Activated naive CD8-positive, alpha-beta T cell treated with anti-CD3 and anti-CD28 coated beads, Interleukin-2, amount 50 U/mL, for 24 hours (primary cell): ENCODE measurements around the gene ANKDD1B.
"Not testable (repeated sequence)": the region's sequence is repeated elsewhere in the genome, so short reads cannot be mapped to it uniquely, and the experiment has no call there.

Experiments
- ATAC-seq: fragments of 150-1000 bp; cut with Tn5 transposase; one replicate; pipeline ENCODE4 v1.10.0; 2021
- DNase-seq: peaks from one replicate; pipeline ENCODE4 v3.0.0; 2021
- H3K27ac Mint-ChIP-seq: one replicate; pipeline ENCODE4 v1.8.0; 2021; ENCODE audit warnings: mild to moderate bottlenecking, mixed read lengths
- H3K27me3 Mint-ChIP-seq: one replicate; pipeline ENCODE4 v1.8.0; 2021; ENCODE audit warnings: mixed read lengths
- H3K36me3 Mint-ChIP-seq: one replicate; pipeline ENCODE4 v1.8.0; 2021; ENCODE audit warnings: low read depth, mixed read lengths
- H3K4me1 Mint-ChIP-seq: one replicate; pipeline ENCODE4 v1.8.0; 2021; ENCODE audit warnings: mixed read lengths
- H3K4me3 Mint-ChIP-seq: one replicate; pipeline ENCODE4 v1.8.0; 2021; ENCODE audit warnings: mild to moderate bottlenecking, moderate library complexity, mixed read lengths
- H3K9me3 Mint-ChIP-seq: one replicate; pipeline ENCODE4 v1.8.0; 2021; ENCODE audit warnings: mixed read lengths

The ANKDD1B gene

DNA sequence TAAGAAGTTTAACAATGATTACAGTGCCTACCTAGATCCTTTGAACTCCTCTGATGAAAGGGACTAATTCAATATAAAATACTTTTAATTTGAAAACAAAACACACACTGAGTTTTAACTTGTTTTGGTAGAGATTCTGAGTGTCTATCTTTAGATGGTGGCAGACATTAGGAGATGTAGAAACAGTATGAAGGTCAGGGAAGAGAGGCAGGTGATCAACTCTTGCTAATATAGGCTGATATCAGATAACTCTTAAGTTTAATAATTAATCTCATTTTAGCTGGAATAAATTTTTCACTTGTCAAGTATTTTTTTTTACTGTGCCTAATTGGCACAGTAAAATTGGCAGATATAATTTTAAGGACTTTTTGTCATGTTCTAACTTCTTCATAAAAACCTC is 75.2 kb downstream of the ANKDD1B start:
- no peaks in the 10 kb centered on the region for H3K9me3 Mint-ChIP-seq
- H3K4me3 Mint-ChIP-seq = no peak overlapping the region
- peaks cover 3% of the 10 kb centered on the region for H3K4me1 Mint-ChIP-seq
- ATAC-seq (no peak), DNase-seq (no peak)
- peaks cover 30% of the 10 kb centered on the region for H3K36me3 Mint-ChIP-seq
- H3K27ac Mint-ChIP-seq = no peak overlapping the region
- H3K27me3 Mint-ChIP-seq = no peaks in the 10 kb centered on the region

DNA sequence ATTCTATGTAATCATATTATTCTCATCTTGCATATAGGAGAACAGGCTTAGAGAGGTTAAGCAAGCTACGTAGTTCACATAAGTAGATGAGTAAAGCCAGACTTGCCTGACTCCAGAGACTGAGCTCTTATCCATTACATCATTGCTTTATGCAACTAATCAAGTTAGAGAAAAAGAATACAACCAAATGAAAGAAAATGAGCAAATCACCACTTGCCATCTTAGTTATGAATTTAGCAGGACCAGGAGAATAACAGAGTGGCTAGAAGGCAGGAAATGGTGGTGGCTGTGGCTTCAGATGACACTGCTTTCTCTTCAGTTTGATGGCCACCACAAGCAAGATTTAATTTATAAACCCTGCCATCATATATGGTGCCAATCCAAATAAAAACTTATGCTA is 79.4 kb downstream of the ANKDD1B start:
- Mint-ChIP-seq H3K4me3 (no peak overlapping the region), H3K4me1 (peaks cover 3% of the 10 kb centered on the region), H3K27me3 (no peaks in the 10 kb centered on the region), H3K27ac (no peak overlapping the region), H3K36me3 (peaks cover 35% of the 10 kb centered on the region), H3K9me3 (no peaks in the 10 kb centered on the region)
- DNase-seq (no peak), ATAC-seq (no peak)

DNA sequence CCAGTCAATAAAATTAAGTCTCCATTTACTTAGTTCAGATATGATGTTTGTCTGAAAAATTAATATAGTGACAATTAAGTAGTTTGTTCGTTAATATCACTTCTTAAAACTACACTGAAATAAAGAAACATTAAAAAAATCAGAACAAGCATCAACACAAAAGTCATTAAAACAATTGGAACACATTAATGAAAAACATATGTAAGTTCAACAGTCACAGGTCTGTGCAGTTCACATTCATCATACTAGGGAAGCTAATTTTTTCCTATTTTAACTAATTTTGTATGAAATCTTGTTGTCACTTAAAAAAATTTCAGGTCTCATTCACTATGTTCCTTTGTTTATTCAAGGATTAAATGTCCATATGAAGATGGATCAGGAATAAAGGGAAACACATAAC is 83.5 kb downstream of the ANKDD1B start:
- H3K36me3 Mint-ChIP-seq = peaks cover 30% of the 10 kb centered on the region
- no peak for ATAC-seq
- no peaks in the 10 kb centered on the region for H3K27me3 Mint-ChIP-seq
- H3K9me3 Mint-ChIP-seq = peaks cover 4% of the 10 kb centered on the region
- no peak overlapping the region for H3K4me3 Mint-ChIP-seq
- H3K4me1 Mint-ChIP-seq = peaks cover 3% of the 10 kb centered on the region
- no peak for DNase-seq
- no peak overlapping the region for H3K27ac Mint-ChIP-seq

DNA sequence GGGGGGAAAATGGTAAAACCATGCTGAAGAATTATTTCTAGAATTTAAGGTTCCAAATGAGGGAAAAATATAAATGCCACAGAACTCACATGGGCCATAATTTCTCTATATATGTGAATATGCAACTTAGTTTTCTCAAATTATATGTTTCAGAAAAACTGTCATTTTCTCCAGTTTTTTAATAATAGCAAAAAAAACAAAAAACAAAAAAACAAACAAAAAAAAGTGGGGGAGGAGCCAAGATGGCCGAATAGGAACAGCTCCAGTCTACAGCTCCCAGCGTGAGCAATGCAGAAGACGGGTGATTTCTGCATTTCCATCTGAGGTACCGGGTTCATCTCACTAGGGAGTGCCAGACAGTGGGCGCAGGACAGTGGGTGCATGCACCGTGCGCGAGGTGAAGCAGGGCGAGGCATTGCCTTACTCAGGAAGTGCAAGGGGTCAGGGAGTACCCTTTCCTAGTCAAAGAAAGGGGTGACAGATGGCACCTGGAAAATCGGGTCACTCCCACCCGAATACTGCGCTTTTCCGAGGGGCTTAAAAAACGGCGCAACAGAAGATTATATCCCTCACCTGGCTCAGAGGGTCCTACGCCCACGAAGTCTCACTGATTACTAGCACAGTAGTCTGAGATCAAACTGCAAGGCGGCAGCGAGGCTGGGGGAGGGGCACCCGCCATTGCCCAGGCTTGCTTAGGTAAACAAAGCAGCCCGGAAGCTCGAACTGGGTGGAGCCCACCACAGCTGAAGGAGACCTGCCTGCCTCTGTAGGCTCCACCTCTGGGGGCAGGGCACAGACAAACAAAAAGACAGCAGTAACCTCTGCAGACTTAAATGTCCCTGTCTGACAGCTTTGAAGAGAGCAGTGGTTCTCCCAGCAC is 84.5 kb downstream of the ANKDD1B start:
- DNase-seq, H3K4me1 Mint-ChIP-seq, ATAC-seq, H3K4me3 Mint-ChIP-seq, H3K27ac Mint-ChIP-seq, H3K27me3 Mint-ChIP-seq, H3K9me3 Mint-ChIP-seq: not testable (repeated sequence)
- H3K36me3 Mint-ChIP-seq = peaks cover 28% of the 10 kb centered on the region

DNA sequence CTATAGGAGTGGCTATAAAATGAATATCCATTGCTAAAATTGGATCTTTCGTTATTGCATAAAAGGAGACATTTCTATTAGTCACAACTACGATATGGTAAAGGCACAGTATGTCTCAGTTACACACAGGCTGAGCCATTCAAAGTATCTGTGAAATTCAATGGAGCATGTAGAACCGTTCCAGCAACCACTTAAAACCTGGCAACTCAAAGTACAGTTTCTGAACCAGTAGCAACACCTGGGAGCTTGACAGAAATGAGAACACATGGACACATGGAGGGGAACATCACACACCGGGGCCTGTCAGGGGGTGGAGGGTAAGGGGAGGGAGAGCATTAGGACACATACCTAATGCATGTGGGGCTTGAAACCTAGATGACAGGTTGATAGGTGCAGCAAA is 90.6 kb downstream of the ANKDD1B start:
- Mint-ChIP-seq H3K4me3 (no peak overlapping the region), H3K4me1 (peaks cover 2% of the 10 kb centered on the region), H3K27ac (no peak overlapping the region), H3K27me3 (no peaks in the 10 kb centered on the region), H3K9me3 (peaks cover 4% of the 10 kb centered on the region), H3K36me3 (peaks cover 44% of the 10 kb centered on the region)
- ATAC-seq (no peak), DNase-seq (no peak)

DNA sequence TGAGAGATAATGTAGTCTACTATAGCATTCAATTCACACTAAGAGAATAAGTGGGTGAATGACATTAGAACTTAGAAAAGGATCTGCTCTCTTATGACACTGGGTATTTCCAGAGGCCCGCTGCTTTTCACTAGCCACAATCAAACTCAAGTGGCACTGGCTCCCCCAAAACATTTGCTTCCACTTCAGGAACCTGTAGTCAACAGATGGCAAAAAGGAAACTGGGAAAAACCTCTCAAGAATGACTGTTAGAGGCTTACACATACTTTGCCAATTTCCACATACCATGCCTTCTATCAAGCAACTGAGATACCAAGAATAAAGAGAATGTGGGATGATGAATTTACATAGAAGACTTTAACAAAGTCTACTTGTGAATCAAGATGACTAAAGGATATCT is 94.8 kb downstream of the ANKDD1B start:
- Mint-ChIP-seq H3K4me1 (peaks cover 2% of the 10 kb centered on the region), H3K4me3 (no peak overlapping the region), H3K27ac (no peak overlapping the region), H3K9me3 (no peaks in the 10 kb centered on the region), H3K27me3 (no peaks in the 10 kb centered on the region), H3K36me3 (peaks cover 49% of the 10 kb centered on the region)
- ATAC-seq (no peak), DNase-seq (no peak)

DNA sequence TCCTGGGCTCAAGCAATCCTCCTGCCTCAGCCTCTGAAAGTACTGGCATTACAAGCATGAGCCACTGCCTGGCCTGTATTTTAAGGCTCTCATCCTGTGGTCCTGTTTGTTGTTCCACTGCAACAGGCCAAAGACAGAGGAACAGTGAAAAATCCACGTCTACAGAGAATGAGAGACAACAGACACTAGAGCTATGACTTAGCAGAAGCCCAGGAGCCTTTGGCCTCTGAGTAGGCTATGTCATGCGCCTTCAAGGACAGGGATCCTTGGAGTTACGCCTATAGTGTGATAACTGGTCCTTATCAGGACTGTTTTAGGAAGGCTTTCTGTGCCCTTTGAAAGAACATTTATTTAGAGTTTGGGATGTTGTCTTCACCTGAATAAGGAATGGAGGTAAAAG is 95.5 kb downstream of the ANKDD1B start:
- Mint-ChIP-seq H3K27ac (no peak overlapping the region), H3K27me3 (no peaks in the 10 kb centered on the region), H3K9me3 (no peaks in the 10 kb centered on the region), H3K4me1 (peaks cover 2% of the 10 kb centered on the region), H3K36me3 (peaks cover 50% of the 10 kb centered on the region), H3K4me3 (no peak overlapping the region)
- no peak for DNase-seq
- no peak for ATAC-seq

DNA sequence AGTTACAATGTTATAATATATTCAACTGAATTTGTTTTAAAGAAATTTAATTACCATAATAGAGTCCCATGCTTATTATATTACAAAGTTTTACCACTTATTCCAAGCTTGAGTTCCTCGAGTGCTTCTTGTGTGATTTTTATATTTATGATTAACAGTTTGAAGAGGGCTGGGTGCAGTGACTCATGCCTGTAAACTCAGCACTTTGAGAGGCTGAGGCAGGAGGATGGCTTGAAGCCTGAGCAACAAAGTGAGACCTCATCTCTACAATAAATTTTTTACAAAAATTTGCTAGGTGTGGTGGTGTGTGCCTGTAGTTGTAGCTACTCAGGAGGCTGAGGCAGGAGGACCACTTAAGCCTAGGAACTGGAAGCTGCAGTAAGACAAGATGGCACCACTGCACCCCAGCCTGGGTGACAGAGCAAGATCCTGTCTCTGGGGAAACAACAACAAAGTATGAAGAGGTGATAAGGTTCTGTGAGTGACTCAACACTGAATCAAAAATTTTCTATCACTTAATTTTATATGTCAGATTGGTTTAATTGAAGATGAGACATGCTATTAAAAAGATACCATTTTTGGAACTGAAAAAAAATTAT is 96.8 kb downstream of the ANKDD1B start:
- peaks cover 44% of the 10 kb centered on the region for H3K36me3 Mint-ChIP-seq
- H3K4me1 Mint-ChIP-seq = peaks cover 5% of the 10 kb centered on the region
- no peak for DNase-seq
- H3K27me3 Mint-ChIP-seq = no peaks in the 10 kb centered on the region
- H3K27ac Mint-ChIP-seq = no peak overlapping the region
- H3K4me3 Mint-ChIP-seq = no peak overlapping the region
- no peak for ATAC-seq
- H3K9me3 Mint-ChIP-seq = no peaks in the 10 kb centered on the region

DNA sequence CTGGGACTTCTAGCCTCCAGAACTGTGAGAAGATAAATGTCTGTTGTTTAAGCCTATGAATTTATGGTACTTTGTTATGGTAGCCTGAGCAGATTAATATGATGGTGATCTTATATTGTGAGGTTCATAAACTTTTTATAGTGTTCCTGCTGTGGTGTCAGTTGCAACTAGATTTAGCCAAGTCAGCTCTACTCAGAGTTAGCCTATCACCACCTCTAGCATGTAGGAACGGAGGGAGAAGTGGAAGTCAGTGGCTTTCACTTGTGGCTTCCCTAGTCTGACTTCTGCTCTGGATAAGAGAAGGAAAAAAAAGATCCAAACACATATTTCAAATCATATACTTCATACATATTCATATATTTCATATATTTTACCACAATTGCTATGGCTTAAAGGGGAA is 99.4 kb downstream of the ANKDD1B start:
- DNase-seq (no peak), ATAC-seq (no peak)
- Mint-ChIP-seq H3K27me3 (no peaks in the 10 kb centered on the region), H3K36me3 (peaks cover 37% of the 10 kb centered on the region), H3K27ac (no peak overlapping the region), H3K4me3 (no peak overlapping the region), H3K9me3 (no peaks in the 10 kb centered on the region), H3K4me1 (peaks cover 20% of the 10 kb centered on the region)

DNA sequence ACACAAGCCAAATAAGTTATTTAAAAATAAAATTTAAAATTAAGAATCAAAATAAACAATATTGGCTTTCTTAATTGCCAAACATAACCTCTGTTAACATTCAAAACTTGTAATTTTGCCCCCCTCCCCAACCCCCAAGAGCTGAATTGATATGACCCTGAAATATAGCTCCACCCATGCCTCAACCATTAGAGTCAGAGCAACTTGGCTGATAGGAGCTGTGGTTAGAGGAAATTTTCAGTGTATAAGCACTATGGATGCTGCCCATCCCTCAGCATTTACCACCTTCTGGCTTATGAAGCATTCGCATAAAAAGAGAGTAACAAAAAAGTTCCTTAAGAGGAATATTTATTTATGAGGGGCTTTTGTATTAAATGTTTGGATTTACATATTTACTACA is 99.9 kb downstream of the ANKDD1B start:
- H3K36me3 Mint-ChIP-seq = peaks cover 40% of the 10 kb centered on the region

DNA sequence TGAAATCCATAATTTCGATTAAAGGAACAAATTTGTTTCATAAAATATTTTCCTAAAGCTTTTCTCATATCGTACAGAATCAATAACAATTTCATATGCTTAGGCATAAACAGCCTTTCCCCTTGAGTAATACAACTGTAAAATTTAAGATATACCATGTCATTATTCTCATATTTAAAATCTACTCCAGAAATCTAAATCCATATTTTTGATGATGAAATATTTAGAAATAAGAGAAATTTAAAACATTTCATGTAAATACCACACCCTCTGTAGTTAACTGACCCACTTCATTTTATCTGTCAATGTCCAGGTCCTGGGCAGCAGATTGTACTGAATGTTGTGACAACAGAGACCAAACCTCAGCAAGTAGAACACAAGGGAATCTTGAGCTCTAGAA is 100.8 kb downstream of the ANKDD1B start:
- Mint-ChIP-seq H3K36me3 (peaks cover 38% of the 10 kb centered on the region), H3K4me1 (peaks cover 26% of the 10 kb centered on the region)

More for the DNA sequence above, 99.9 kb downstream of the ANKDD1B start:
- ATAC-seq (no peak), DNase-seq (no peak)
- Mint-ChIP-seq H3K4me1 (peaks cover 23% of the 10 kb centered on the region), H3K27ac (no peak overlapping the region), H3K4me3 (no peak overlapping the region), H3K27me3 (no peaks in the 10 kb centered on the region), H3K9me3 (no peaks in the 10 kb centered on the region)

DNA sequence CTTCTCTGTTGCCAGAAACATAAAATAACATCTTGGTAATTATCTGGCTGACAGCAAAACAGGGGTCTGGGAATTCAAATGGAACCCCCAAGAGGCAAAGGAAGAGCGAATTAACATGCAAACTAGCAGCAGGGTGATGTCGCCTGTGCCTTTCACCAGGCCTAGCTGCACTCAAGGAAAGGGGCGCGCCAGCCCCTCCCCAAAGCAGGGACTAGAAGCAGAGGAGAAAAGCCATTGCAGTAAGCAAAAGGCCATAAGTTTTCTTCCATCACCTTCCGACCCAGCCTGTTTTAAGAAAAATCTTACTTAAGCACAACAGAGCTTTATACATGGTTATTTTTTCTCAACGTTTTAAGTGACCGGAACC is 105.4 kb downstream of the ANKDD1B start:
- Mint-ChIP-seq H3K27ac (peak overlapping the region; percentile 96), H3K4me3 (peak overlapping the region; percentile 96), H3K4me1 (peaks cover 28% of the 10 kb centered on the region), H3K27me3 (no peaks in the 10 kb centered on the region), H3K9me3 (no peaks in the 10 kb centered on the region), H3K36me3 (peaks cover 19% of the 10 kb centered on the region)
- no peak for ATAC-seq
- peak; percentile 27 for DNase-seq

More for the DNA sequence above, 100.8 kb downstream of the ANKDD1B start:
- no peak for DNase-seq
- no peak overlapping the region for H3K4me3 Mint-ChIP-seq
- H3K27ac Mint-ChIP-seq = no peak overlapping the region
- no peaks in the 10 kb centered on the region for H3K9me3 Mint-ChIP-seq
- ATAC-seq = no peak
- H3K27me3 Mint-ChIP-seq = no peaks in the 10 kb centered on the region

DNA sequence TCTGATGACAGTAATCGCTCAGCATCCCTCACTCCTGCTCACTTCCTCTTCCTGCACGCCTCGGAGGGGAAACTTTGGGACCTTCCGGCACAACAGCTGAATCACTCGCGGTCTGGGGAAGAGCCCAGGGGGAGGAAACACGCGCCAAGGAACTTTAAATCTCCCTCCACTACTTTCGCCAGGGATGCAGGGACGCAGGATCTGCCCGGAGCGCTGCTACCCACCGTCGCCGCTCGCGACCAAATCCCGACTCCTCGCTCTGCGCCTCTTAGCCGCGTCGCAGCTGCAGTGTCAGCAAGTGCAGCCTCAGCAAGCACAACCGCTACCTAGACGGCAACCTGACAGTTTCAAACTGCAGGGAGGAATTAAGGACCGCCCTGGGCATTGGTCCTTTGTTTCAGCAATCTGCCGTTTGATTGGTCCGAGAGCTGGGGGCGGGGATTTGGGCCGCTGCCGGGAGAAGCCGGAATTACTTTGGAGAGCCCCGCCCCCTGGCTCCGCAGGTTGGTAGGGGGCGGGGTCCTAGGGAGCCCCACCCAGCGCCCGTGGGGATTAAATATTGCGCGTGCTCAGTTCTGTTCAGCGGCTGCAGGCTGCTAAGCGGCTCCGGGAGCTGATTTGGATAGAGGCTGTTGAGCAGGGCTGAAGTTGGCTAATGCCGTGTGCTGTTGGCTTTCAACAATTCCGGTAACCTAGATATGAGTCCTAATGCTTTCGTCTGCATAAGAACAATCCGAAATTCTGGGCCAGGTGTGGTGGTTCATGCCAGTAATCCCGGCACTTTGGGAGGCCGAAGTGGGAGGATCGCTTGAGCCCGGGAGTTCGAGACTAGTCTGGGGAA is 106.0 kb downstream of the ANKDD1B start, which contains the start of gene POC5:
TSS of gene POC5 (minus strand) at position 356 of the 841 bp plus-strand sequence. CDS start 4,500 bp downstream, outside the sequence.
- peak within 1 kb of the TSS; percentile 96 for H3K27ac Mint-ChIP-seq
- DNase-seq = peak; percentile 98
- H3K9me3 Mint-ChIP-seq = no peaks in the 10 kb centered on the region
- ATAC-seq = peak; percentile 96
- peak within 1 kb of the TSS; percentile 96 for H3K4me3 Mint-ChIP-seq
- H3K36me3 Mint-ChIP-seq = peaks cover 16% of the 10 kb centered on the region
- no peaks in the 10 kb centered on the region for H3K27me3 Mint-ChIP-seq
- H3K4me1 Mint-ChIP-seq = peaks cover 28% of the 10 kb centered on the region

DNA sequence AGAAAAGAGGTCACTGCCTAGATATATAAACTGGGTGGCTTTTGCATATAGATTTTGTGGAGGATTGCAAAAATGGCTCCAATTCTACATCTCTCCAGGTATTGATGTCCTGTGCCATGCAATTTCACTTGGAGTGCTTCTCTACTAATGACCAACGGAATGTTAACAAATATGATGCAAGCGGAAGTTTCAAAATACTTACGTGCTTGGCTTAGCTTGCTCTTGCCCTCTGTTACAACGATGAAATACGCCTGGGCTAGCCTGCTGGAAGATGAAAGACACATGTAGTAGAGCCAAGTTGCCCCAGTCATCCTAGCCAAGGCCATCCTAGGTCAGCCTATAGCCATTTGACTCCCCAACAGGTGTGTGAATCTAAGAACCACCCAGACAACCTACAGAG is 109.6 kb downstream of the ANKDD1B start:
- Mint-ChIP-seq H3K4me3 (no peak overlapping the region), H3K27ac (no peak overlapping the region), H3K9me3 (no peaks in the 10 kb centered on the region), H3K36me3 (peaks cover 2% of the 10 kb centered on the region), H3K4me1 (peaks cover 7% of the 10 kb centered on the region), H3K27me3 (no peaks in the 10 kb centered on the region)
- DNase-seq = no peak
- ATAC-seq = no peak
